ENCODE results near the gene SMARCAL1.
"Not testable (repeated sequence)": the region's sequence is repeated elsewhere in the genome, so short reads cannot be mapped to it uniquely, and the experiment has no call there.

SMARCAL1 gene

GRCh38 chr2:216503159-216503629, 90.9 kb downstream of the SMARCAL1 start:
- no peak for DNase-seq

GRCh38 chr2:216503697-216504375, 91.6 kb downstream of the SMARCAL1 start:
- no peak for DNase-seq

- DNase-seq, result no peak
These were observed 92.1 kb downstream of the SMARCAL1 start for GRCh38 chr2:216504376-216504762.

GRCh38 chr2:216505133-216506106, 93.1 kb downstream of the SMARCAL1 start:
- no peak for DNase-seq

- DNase-seq, result no peak
These were observed 95.2 kb downstream of the SMARCAL1 start for GRCh38 chr2:216507220-216508160.

GRCh38 chr2:216508229-216508628, 95.9 kb downstream of the SMARCAL1 start:
- no peak for DNase-seq

- peak; percentile 52 for DNase-seq
These were observed 104.6 kb downstream of the SMARCAL1 start for GRCh38 chr2:216516730-216517350.

- no peak for DNase-seq
These were observed 105.4 kb downstream of the SMARCAL1 start for GRCh38 chr2:216517447-216518225.

GRCh38 chr2:216518566-216519119, 106.4 kb downstream of the SMARCAL1 start:
- DNase-seq, result not testable (repeated sequence)

GRCh38 chr2:216519154-216519762, 107.0 kb downstream of the SMARCAL1 start:
- DNase-seq, result peak; percentile 82

GRCh38 chr2:216520112-216520511, 107.8 kb downstream of the SMARCAL1 start:
- peak; percentile 81 for DNase-seq

- no peak for DNase-seq
These were observed 110.7 kb downstream of the SMARCAL1 start for GRCh38 chr2:216522892-216523502.

- DNase-seq, result no peak
These were observed 113.7 kb downstream of the SMARCAL1 start for GRCh38 chr2:216525972-216526371.

- DNase-seq, result no peak
These were observed 114.7 kb downstream of the SMARCAL1 start for GRCh38 chr2:216526939-216527338.

GRCh38 chr2:216527600-216527999, 115.3 kb downstream of the SMARCAL1 start:
- DNase-seq, result peak; percentile 39

GRCh38 chr2:216532562-216532961, 120.3 kb downstream of the SMARCAL1 start:
- no peak for DNase-seq
